ENCODE data around the gene CTRB1.
"Not testable (repeated sequence)": the region's sequence is repeated elsewhere in the genome, so short reads cannot be mapped to it uniquely, and the experiment has no call there.

The CTRB1 gene

GRCh38 chr16:75206749-75207451, 11.9 kb upstream of the CTRB1 start, which contains the start of gene CTRB2:
Gene CTRB2 (minus strand): TSS chr16:75207161. CDS start chr16:75207141, 20 bp downstream.
- no peak for TF ChIP-seq CTCF (conservative IDR thresholded peaks at IDR 0.05)
- no peak for TF ChIP-seq ZFX (IDR thresholded peaks at IDR 0.05)
- H3K27ac ChIP-seq = no peak within 1 kb of the TSS

- no peak for TF ChIP-seq ZFX (IDR thresholded peaks at IDR 0.05)
- no peak overlapping the region for H3K27ac ChIP-seq
Observed at GRCh38 chr16:75207831-75208230, 11.0 kb upstream of the CTRB1 start.

GRCh38 chr16:75208242-75208825, 10.5 kb upstream of the CTRB1 start:
- H3K27ac ChIP-seq = no peak overlapping the region
- TF ChIP-seq ZFX (IDR thresholded peaks at IDR 0.05) = no peak
- no peak for TF ChIP-seq CTCF (conservative IDR thresholded peaks at IDR 0.05)

GRCh38 chr16:75208861-75209505, 9.8 kb upstream of the CTRB1 start:
- TF ChIP-seq CTCF (conservative IDR thresholded peaks at IDR 0.05) (no peak), ZFX (IDR thresholded peaks at IDR 0.05) (no peak)
- no peak overlapping the region for H3K27ac ChIP-seq

- H3K27ac ChIP-seq = not testable (repeated sequence)
Observed at GRCh38 chr16:75209514-75209913, 9.3 kb upstream of the CTRB1 start.

GRCh38 chr16:75209944-75210343, 8.8 kb upstream of the CTRB1 start:
- no peak overlapping the region for H3K27ac ChIP-seq
- TF ChIP-seq ZFX (IDR thresholded peaks at IDR 0.05) = no peak
- no peak for TF ChIP-seq CTCF (conservative IDR thresholded peaks at IDR 0.05)

GRCh38 chr16:75211286-75211685, 7.5 kb upstream of the CTRB1 start:
- not testable (repeated sequence) for H3K27ac ChIP-seq

- H3K27ac ChIP-seq = no peak overlapping the region
- TF ChIP-seq ZFX (IDR thresholded peaks at IDR 0.05) = no peak
Observed at GRCh38 chr16:75216127-75216526, 2.7 kb upstream of the CTRB1 start.

GRCh38 chr16:75216576-75216975, 2.2 kb upstream of the CTRB1 start:
- no peak overlapping the region for H3K27ac ChIP-seq
- TF ChIP-seq CTCF (conservative IDR thresholded peaks at IDR 0.05) = no peak
- TF ChIP-seq ZFX (IDR thresholded peaks at IDR 0.05) = no peak
